HG02973 (cell line): Measurements from ENCODE around the gene S100A2.
"Not testable (repeated sequence)": the region's sequence is repeated elsewhere in the genome, so short reads cannot be mapped to it uniquely, and the experiment has no call there.

Experiments
- ATAC-seq: cut with Tn5 transposase; IDR thresholded peaks from one replicate; pipeline ENCODE4 v1.9.1; 2021; ENCODE audit warnings: moderate library complexity; ENCODE audit not compliant: unreplicated experiment

Gene S100A2

GRCh38 chr1:153566414-153567371, 1.0 kb upstream of the S100A2 start:
- ATAC-seq, result no peak

- no peak for ATAC-seq
Observed at GRCh38 chr1:153563991-153564390, 1.7 kb downstream of the S100A2 start.

GRCh38 chr1:153563483-153563901, 2.2 kb downstream of the S100A2 start:
- no peak for ATAC-seq

GRCh38 chr1:153562021-153562420, 3.6 kb downstream of the S100A2 start:
- ATAC-seq, result not testable (repeated sequence)

- no peak for ATAC-seq
Observed at GRCh38 chr1:153561466-153561985, 4.1 kb downstream of the S100A2 start.

- ATAC-seq, result no peak
Observed at GRCh38 chr1:153560771-153561465, 4.7 kb downstream of the S100A2 start.

GRCh38 chr1:153560241-153560640, 5.4 kb downstream of the S100A2 start:
- no peak for ATAC-seq

GRCh38 chr1:153557877-153558276, 7.8 kb downstream of the S100A2 start:
- ATAC-seq, result no peak

GRCh38 chr1:153556348-153556747, 9.3 kb downstream of the S100A2 start:
- no peak for ATAC-seq

- no peak for ATAC-seq
Observed at GRCh38 chr1:153553830-153554541, 11.7 kb downstream of the S100A2 start.

- no peak for ATAC-seq
Observed at GRCh38 chr1:153553096-153553495, 12.5 kb downstream of the S100A2 start.

- no peak for ATAC-seq
Observed at GRCh38 chr1:153552335-153552734, 13.3 kb downstream of the S100A2 start.

- ATAC-seq, result no peak
Observed at GRCh38 chr1:153550827-153551500, 14.7 kb downstream of the S100A2 start.

GRCh38 chr1:153550398-153550758, 15.3 kb downstream of the S100A2 start:
- no peak for ATAC-seq

- ATAC-seq, result no peak
Observed at GRCh38 chr1:153549741-153550397, 15.8 kb downstream of the S100A2 start.

- ATAC-seq, result no peak
Observed at GRCh38 chr1:153548722-153549688, 16.6 kb downstream of the S100A2 start, which contains the start of gene S100A3. Gene S100A3 (minus strand): TSS chr1:153549258. CDS start chr1:153548485, 773 bp downstream.

- no peak for ATAC-seq
Observed at GRCh38 chr1:153547560-153548551, 17.8 kb downstream of the S100A2 start.
